DMS114 treated with DMSO at 0.1 percent for 48 hours (cell line): ENCODE data around the gene POU3F1.

Source experiments
- DNase-seq: peaks from one replicate; lab custom pipeline; 2025; ENCODE audit not compliant: unreplicated experiment; lab: John Stamatoyannopoulos, UW

The POU3F1 gene

DNA sequence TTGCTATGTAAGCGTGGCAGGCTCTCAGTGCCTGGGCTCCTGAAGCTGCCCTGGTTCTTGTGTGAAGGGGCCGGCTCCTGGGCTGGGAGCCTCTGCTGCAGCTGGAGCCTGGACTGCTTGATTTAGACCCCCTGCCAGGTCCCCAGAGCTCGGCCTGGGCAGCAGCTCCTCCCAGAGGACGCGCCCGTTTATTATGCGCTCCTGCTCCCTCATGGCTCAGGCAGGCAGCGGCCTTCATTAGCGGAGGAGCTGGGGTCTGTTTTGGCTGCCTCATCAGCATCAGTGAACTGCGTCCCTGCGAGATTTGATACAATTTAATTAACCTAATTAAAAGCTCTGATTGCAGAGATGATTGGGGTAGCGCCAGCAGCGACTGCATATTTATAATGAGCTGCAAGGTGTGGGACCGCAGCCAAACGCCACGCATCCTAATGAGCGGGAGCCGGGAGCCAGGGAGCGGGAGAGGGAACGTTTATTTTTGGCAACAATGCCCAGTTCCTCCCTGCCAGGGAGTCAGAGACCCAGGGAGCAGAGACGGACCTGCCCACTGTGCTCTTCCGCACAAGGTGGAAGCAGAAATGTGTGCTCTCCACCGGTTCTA lies 17.4 kb downstream of the POU3F1 start:
- no peak for DNase-seq

DNA sequence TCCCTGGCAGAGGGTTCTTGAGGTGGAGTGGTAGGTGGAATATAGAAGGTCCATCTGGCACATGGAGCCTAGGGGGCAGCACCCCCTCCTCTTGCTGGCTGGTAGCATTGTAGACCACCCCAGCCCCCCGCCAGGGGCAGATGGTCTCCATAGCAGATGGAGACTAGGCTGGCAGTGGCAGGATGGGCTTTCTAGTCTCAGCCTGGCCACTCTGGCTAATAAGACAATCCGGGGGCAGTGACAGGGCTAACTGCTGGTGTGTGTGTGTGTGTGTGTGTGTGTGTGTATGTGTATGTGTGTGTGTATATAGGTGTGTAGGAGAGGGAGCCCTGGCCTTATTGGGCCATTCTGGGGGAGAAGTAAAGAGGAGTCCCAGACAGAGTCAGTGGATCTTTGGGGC lies 17.9 kb downstream of the POU3F1 start:
- no peak for DNase-seq

DNA sequence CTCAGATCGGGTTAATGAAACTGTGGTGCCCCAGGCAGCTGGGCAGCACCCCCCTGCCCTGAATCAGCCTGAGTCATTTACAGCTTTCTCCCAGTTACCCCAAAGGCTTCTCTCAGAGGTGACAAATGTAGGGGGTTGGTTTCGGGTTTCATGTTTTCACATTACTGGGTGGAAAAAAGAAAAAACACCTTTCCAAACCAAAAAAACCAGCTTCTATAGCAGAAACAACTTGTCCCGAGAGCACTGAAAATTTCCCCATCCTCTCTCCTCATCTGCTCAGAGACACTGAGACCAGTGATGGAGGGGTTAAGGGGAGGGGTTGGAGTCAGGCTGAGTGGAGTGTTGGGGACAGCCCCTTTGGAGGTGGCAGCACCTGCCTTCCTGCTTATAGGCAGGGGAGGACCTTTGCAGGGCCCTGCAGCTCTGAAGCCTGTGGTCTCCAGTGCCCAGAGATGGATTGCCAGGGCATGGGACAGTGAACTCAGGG lies 18.4 kb downstream of the POU3F1 start:
- DNase-seq, result no peak

DNA sequence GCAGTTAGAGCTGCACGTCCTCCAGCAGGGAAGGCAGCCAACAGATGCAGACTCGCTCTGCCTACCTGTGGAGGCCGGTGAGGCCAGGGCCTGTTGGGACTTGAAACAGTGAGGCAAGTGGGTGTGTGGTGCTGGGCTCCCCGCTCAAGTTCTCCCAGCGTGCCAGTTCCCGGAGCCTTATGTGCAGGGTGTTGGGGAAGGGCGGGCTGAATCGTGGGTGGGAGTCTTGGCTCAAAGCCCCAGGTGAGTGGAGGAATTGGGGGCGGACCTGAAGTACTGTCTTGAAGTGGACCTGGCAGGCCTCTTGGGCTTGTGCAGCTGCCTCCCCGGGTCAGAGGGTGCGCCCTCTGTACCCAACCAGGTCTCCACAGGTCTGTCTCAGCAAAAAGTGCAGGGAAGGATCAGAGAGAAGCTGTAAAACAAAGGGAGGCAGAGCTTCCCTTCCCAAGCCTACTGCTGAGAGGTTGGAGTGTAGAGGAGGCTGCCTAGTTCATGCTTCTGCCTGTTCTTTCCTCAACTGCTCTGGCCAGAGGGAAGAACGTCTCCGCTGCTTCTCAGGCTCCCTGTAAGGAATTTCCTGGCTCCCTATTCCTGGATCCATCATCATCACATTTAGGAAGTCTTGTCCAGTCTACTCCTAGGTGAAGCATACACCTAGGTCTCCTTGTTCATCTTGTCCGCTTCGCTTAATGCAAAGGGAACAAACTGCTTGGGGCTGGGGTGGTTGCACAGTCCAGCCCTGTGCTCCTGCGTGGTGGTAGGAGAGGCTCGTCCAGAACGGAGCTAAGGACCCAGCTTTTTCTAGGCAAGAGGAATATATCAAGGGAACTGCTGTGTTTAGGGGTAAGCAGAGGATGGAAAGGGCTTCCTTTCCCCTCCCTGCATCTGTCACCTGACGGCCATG lies 19.1 kb downstream of the POU3F1 start:
- DNase-seq, result no peak

DNA sequence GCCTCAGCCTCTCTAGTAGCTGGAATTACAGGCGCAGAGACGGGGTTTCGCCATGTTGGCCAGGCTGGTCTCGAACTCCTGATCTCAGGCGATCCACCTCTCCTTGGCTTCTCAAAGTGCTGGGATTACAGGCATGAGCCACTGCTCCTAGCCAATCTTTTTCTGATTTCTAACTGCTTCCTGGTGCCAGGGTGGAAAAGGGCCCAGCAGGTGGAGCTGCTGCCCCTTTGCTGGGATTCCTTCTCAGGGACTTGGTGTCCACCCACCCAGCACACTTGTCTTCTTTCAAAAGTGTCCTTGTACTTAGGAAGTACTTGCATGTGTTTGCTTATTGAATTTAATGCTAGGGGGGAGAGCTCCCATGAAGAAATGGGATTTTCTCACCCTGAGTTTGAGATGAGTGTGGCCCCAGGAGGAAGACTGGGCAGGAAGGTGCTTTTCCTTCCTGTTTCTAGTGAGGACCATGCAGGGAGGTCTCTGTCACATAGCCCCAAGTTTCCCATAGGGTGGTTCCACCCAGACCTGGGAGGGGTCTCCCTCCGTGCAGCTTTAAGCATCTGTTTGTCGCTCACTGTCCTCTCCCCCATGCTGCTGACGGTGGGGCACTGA lies 19.9 kb downstream of the POU3F1 start:
- DNase-seq, result peak; percentile 35

DNA sequence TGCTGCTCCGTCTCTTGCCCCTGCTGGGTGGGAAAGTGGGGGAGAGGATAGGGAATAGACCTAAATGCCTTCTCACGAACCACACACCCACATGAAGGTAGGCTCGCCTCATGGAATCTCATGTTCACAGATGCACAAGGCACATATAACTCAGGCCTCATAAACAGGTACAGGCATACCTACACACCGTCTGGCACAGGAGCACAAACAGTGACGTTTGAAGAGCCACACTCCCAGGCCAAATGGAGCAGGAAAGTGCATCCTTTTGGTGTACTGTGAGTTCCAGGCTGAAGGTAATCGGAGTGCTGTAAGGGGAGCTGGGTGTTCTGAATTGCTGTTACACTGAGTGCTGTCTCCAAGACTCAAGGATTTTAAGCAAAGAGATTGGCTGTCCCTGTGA lies 20.9 kb downstream of the POU3F1 start:
- no peak for DNase-seq

DNA sequence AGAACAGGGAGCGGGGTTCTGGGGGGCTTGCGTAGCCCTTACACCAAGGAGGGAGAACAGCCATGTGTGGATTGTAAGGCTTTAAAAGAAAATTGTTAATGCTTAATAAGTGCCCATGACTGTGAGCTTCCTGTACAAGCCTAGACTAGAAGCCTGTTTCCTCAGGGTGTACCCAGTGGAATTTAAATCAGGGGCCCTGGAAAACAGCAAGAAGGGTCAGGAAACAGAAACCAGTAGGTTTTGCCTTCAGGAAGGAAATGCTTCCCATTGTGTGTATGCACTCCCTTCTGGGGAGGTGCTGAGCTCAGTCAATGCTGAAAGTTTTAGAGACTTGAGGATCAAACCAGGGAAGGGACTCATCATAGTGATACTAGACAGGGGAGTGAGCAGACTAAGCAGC lies 21.4 kb downstream of the POU3F1 start:
- no peak for DNase-seq

DNA sequence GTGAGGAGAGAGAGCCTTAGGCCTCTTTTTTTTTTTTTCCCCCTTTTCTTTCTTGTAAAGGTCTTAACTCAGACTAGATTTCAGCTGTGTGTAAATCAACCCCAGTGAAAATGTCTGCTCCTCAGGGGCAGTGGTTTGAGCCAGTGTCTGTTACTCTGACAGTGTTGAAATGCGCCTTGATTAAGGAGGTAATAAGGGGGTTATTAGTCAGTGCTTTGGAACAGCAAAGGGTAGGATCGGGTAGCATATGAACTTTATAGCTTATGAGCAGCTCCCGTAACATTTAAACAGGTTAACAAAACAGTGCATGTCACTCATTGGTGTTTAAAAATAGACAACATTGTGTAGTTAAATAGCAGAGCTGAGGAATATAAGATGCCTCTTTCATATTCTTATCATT lies 23.8 kb downstream of the POU3F1 start:
- no peak for DNase-seq

DNA sequence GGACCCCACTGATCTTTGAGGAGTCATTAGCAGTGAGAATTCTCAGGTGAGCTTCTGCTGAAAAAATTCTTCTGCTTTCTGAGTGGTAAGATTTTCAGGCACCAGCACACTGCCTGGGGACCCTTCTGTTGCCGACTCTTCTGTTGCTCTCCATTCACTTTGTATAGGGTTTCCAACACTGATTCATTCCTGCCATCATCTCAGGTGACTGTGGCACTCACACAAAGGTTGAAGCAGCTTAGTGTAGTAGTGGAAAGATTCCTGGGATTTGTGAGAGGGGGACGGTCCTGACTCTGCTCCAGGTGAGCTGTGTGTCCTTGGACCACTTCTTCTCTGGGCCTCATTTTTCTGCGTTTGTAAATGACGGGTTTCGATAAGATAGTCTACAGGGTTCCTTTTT lies 24.6 kb downstream of the POU3F1 start:
- DNase-seq, result no peak

DNA sequence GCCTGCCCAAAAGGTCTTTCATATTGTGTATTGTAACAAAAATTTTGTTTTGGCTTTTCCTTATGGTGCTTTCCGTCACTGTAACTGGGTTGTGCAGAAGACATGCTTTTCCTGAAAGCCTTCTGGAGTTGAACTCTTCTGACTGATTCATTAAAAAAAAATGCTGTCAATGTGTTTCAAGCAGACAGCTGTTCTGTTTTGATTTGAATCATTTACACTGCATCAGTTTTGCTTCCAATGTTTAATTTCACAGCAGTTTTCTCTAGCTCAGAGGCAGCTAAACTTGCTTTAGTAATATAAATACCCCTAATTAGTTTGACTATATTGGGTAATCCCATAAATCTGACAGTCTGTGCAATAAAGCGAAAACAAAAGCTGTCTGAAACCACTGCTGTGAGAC lies 26.2 kb downstream of the POU3F1 start:
- DNase-seq, result no peak

DNA sequence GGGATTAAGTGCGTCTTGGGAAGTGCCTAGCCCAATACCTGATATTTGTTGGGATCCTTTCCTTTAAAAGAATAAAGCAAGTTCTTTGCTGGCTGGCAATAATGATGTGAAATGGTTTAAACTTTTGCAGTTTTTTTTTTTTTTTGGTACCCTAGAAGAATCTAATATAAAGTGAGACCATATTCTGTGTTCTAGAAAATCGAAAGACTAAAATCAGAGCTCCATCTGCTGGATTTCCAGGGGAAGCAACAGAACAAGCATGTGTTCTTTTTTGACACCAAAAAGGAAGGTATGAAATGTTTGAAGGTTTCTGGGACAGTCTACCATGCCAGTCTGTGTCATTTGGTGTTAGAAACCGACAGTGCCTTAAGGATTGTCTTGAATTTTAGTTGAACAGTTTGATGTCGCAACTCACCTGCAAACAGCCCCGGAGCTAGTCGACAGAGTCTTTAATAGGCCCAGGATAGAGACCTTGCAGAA lies 27.7 kb downstream of the POU3F1 start:
- peak; percentile 38 for DNase-seq

DNA sequence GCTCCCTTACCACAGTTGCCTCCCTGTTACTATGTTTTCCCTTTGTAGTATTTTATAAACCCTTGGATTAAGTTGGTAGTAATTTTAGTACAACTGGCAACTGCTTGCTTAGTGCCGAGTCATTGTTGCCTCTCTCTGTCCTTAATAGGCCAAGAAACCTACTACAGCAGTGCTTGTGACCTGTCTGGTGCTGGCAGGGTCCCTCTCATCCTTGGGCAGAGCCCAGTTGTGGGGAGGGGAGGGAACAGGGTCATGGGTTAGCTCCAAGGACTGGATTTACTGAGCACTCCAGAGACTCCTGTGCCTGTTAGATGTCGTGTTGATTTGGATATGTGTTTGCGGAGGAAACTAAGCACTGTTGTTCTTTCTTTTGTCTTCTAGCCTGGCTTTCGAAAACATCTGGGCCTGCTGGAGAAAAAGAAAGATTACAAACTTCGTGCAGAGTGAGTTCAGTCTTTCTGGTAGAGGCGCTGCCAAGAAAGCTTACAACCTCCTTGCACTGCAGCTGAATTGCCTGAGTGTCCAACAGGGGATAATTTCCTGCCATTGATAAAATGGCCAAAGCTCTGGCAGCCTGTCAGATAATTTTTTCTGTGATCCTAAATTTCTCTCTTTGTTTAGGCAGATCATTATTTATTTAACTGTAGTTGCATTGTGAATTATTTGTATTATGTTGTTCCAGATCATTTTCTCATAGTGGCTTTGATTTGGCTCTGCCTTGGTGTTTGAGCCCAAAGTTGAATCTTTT lies 30.4 kb downstream of the POU3F1 start:
- no peak for DNase-seq

DNA sequence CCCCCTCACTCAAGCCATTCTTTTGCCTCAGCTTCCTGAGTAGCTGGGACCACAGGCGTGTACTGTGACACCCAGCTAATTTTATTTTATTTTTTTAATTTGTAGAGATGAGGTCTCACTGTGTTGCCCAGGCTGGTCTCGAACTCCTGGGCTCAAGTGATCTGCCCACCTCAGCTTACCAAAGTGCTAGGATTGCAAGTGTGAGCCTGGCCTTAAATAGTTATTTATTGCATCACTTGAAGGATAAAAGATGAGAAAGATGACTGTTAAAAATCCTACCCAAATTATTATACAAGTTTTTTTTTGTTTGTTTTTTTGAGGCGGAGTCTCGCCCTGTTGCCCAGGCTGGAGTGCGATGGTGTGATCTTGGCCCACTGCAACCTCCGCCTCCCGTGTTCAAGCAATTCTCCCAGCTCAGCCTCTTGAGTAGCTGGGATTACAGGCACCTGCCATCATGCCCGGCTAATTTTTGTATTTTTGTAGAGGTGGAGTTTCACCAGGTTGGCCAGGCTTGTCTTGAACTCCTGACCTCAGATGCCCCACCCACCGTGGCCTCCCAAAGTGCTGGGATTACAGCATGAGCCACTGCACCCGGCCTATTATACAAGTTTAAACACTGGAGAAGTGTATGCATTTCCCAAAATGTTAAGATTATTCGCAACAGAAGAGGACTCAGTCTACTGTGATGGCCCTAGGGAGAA lies 31.7 kb downstream of the POU3F1 start:
- no peak for DNase-seq

DNA sequence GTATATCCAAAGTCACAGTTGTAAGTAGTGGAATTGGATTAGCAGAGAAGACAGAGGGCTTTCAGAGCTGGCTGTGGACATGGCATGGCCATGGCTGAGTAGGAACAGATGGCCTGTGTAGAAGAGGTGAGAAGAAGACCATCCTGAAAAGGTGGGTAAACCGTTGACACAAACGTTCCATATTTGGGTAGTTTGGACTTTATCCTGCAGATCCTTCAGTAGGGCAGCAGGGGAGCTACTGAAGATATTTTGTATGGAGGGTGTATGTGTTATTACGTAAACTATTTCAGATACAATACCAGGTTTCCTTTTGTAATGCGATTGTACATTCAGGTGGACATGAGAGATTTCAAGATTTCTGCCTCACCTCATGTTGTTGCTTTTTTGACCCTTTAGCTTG lies 32.4 kb downstream of the POU3F1 start:
- no peak for DNase-seq

DNA sequence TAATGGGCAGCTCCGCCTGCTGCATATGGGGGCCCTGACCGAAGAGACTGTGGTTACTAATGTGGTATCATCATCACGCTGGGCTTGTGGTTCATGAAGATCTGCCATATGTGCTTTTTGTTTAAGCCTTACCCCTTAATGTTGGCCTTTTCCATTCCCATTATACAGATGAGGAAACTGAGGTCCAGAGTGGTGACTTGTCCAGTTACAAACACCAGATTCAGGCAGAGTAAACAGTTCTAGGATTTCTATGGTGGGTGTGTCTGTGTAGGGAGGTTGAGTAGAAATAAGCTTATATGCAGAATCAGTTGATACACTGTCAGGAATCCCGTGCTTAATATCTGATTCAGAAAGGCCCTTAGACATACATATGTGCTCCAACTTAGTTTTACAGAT lies 33.4 kb downstream of the POU3F1 start:
- DNase-seq, result no peak

DNA sequence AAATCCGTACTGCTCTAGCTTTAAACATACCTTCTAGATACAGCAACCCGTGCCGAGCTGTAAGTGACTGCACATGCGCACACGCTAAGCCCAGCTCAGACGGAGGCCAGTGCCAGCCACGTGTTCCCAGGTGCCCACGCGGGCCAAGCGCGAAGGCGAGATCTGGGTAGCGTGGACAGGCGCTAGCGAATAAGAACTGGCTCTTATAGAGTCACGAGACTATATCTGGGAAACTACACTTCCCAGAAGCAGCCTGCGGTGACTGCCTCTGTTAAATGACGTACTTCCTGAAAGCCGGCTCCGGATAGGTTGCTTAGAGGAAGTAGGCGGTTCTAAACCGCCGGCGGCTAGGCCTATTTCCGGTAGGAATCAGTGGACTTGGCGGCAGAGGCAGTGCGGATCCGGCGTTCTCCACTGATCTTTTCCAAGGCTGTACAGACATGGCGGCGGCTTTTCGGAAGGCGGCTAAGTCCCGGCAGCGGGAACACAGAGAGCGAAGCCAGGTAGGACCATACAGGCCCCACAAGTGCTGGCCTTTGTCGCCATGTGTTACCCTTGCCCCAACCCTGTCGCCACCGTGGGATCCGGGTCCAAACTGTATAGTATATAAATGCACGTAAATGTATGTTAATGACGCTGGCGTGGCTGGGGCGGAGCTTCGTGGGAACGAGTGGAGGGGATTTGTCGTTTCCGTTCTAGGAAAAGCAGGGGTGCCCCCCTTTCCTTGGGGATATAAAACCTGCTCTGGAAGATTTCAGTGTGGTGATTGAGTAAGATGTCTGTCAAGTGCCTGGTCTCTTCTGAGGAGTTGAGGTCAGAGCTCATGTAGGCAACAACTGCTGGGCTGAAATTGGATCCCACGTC lies 34.0 kb downstream of the POU3F1 start, which contains the start of gene UTP11:
Gene UTP11 (plus strand): TSS at position 372 of the 864 bp plus-strand sequence. CDS start 69 bp downstream, at position 441.
- peak; percentile 99 for DNase-seq

DNA sequence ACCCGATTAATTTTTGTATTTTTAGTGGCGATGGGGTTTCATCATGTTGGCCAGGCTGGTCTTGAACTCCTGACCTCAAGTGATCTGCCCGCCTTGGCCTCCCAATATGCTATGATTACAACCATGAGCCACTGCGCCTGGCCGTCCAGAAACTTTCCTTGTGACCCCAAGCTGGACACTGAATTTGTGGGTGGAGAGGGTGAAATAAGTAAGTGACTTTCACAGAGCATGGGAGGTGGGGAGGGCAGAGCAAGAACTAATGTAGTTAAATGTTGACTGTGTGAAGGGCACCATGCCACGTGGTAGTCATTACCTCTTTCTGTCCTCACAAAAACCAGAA lies 36.8 kb downstream of the POU3F1 start:
- DNase-seq, result no peak

DNA sequence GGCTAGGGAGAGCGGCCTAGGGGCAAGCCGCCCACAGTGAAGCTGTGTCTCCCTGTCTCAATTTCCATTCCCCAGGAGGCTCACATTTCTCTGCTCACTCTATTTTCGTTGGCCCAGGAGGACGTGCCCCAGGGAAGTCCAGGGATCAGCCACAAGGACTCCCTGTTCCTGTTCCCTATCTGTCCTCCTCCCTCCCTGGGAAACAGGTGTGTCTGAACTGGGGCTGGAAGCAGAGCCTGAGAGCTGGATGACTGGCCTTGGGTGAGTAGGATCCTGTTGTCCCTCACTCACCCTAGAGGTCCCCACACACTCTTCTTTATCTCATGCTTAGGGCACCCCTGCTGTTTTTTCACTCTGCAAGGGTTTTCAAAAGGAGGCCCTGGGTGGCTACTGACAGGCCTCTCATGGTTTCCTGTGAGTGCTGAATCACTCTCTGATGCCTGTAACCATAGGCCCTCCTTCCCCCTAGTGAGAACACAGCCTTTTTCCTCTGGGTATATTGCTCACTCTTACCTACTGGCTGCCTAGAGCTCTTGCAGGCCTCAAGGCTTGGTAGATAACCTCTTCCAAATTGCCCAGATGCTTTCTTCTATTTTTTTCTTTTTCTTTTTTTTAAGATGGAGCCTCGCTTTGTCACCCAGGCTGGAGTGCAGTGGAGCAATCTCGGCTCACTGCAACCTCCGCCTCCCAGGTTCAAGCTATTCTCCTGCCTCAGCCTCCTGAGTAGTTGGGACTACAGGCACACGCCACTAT lies 37.3 kb downstream of the POU3F1 start:
- no peak for DNase-seq
